Skin epidermis (tissue), 12 donors: ENCODE measurements around the gene PTGES3.

Experiments
- H3K27ac ChIP-seq, 21 experiments: fragments of 200-600 bp; sonication (generic) in 11 of 21; one replicate each; pipeline ENCODE4 v1.5.0; 2020; ENCODE audit warnings: mild to moderate bottlenecking in 3 of 21, inconsistent platforms in 2 of 21, moderate library complexity in 2 of 21
- H3K4me3 ChIP-seq, 7 experiments: fragments of 200-600 bp; sonication (generic) in 2 of 7; one replicate each; pipeline ENCODE4 v1.5.0; 2020; ENCODE audit warnings: inconsistent platforms in 2 of 7, mild to moderate bottlenecking in 2 of 7, moderate library complexity in 1 of 7

The PTGES3 gene

GRCh38 chr12:56633468-56634241 is 54.4 kb downstream of the PTGES3 start:
- peak overlapping the region; percentile 67 to 81 (median 74) for H3K4me3 ChIP-seq
- peak overlapping the region in 19 of 21 experiments; percentile 76 to 97 (median 88) for H3K27ac ChIP-seq

DNA sequence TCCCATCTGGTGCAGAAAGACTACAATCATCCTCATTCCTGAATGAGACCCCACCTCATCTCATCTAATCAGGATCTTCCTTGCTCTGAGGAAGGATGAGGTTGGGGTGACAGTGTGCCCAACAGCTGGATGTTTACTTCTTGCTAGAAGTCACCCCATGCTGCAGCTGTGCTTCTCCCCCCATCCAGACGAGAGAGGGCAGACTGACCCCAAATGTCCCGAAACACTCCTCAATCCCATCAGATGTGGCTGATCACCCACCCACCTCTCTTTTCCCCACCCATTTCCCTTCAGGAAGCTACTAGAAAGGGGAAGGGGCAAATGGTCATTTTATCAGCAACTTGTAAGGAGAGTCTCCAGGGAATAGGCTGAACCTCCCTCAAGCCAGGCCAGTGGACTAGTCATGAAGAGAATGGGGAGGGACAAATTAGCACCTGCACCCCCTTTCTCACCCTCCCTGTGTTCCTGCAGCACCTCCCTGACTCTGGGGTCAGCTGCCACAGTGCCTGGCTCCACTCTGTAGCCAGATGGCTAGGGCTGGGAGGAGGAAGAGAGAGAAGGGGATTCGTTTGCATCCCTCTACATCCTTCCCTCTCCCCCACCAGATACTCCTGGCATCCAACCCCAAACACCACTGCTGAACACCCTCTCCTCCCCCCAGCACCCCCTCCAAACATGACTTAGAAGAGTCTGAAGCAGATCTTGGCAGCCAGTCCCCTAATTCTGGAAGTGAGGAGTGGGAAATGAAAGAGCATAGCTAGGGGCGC is 55.2 kb downstream of the PTGES3 start:
- H3K4me3 ChIP-seq: peak overlapping the region in 2 of 7 experiments; percentile 11 to 74

GRCh38 chr12:56631790-56632700 is 56.0 kb downstream of the PTGES3 start:
- H3K4me3 ChIP-seq: peak overlapping the region in 2 of 7 experiments; percentile 11 to 74

More for the DNA sequence above, 55.2 kb downstream of the PTGES3 start:
- H3K27ac ChIP-seq: peak overlapping the region in 18 of 21 experiments; percentile 4 to 97 (median 85)

GRCh38 chr12:56630180-56630632 is 57.9 kb downstream of the PTGES3 start, which contains the start of gene BAZ2A:
BAZ2A (minus strand) TSS chr12:56630326; CDS start chr12:56617530, 12,796 bp downstream.
- Histone ChIP-seq H3K27ac (peak within 1 kb of the TSS; percentile 75 to 99 (median 96)), H3K4me3 (peak within 1 kb of the TSS; percentile 75 to 99 (median 92))

More at GRCh38 chr12:56631790-56632700, 56.0 kb downstream of the PTGES3 start:
- H3K27ac ChIP-seq: peak overlapping the region in 19 of 21 experiments; percentile 4 to 97 (median 81)

- H3K27ac ChIP-seq: peak overlapping the region; percentile 75 to 99 (median 96)
- H3K4me3 ChIP-seq: peak overlapping the region; percentile 75 to 99 (median 92)
These were observed 58.5 kb downstream of the PTGES3 start for GRCh38 chr12:56629459-56630179.

- Histone ChIP-seq H3K27ac (peak overlapping the region; percentile 75 to 99 (median 96)), H3K4me3 (peak overlapping the region; percentile 75 to 99 (median 92))
These were observed 59.2 kb downstream of the PTGES3 start for GRCh38 chr12:56628671-56629458.

- Histone ChIP-seq H3K27ac (peak overlapping the region in 3 of 21 experiments; percentile 18 to 46 (median 43)), H3K4me3 (no peak overlapping the region)
These were observed 61.4 kb downstream of the PTGES3 start for GRCh38 chr12:56626701-56627100.

DNA sequence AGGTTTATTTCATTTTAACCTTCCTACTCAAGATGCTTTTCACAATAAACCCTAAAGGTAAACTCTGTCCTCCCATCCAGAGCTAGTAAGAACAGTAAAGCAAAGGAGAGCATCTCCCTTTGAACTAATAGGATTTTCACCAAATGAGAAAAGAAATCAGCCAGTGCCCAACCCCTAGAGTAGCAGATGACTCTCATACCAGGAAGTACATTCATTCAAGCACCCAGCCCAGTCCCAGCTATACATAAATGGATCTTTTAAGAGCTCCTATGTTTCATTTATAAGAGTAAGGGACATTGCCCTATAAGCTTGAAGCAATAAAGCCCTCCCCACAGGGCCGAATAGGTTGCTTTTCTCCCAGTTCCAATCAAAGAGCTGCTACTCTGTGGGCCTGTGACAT is 65.5 kb downstream of the PTGES3 start:
- Histone ChIP-seq H3K27ac (no peak overlapping the region), H3K4me3 (no peak overlapping the region)

DNA sequence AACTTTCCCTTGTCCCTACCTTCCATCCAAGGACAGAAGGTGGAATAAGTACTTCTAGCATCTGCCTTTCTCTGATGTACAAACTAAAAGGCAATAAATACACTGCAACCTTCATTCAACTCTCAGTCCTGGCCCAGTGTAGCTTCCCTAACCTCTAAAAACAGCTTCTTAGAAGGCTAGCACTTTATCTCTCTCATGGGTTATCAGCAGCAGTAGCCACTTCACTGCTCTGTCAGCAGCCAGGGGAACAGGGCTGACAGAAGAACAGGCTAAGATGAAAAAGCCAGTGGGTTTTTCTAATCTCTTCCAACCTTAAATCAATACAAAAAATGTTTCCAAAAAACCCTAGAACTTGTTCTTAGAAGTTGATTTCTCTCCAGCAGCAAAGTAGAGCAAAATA is 71.2 kb downstream of the PTGES3 start:
- Histone ChIP-seq H3K4me3 (no peak overlapping the region), H3K27ac (no peak overlapping the region)

- Histone ChIP-seq H3K4me3 (no peak overlapping the region), H3K27ac (no peak overlapping the region)
These were observed 71.8 kb downstream of the PTGES3 start for GRCh38 chr12:56616244-56616643.

DNA sequence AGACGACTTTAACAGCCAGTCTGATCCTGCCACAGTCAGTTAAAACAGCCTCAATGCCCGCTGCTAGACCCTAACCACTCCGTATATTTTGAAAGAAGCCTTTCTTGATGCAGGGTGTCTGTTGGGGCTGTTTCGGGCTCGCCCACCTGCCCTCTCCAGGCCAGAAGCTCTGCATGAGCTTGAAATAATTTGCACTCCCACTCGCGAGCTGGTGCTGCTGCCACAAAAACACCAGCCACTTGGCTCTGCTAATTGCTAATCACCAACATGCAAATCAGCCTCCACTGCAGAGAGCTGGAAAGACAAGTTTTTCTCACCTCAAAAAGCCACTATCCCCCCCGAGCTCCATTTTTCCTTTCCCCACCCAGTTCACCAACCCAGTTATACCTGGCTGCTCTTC is 73.5 kb downstream of the PTGES3 start:
- no peak overlapping the region for H3K4me3 ChIP-seq
- H3K27ac ChIP-seq: no peak overlapping the region
